ENCODE data around the gene TMCO4. TPM values are rescaled to one million over a fixed set of nuclear protein-coding genes. Genes with fewer than 3 reads are reported as not detected.

The TMCO4 gene
- total and polyA plus RNA-seq, 2 of the 4 experiments (the other 2 are of a cell fraction) = 7.3 to 8.6 TPM

DNA sequence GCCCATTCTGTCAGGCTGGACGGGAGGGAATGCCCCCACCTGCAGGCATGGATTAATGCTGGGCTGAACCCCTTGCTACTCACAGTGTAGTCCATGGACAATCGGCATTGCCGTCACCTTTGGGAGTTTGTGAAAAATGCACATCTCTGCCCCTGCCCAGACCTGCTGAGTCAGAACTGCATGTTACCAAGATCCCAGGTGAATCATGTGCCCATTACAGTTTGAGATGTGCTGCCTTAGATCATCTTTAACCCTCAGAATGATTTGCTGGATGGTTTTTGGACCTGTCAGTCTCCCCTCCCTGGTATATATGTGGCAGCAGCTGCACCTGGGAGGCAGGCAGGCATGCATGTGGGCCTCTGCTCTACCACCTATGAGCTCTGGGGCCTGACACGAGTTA is 120.0 kb downstream of the TMCO4 start:
- Histone ChIP-seq H3K56ac (ENCODE audit: extremely low read depth, insufficient read depth, low read length) (no peak overlapping the region), H3K4ac (ENCODE audit: low read depth, low read length) (no peak overlapping the region), H4K91ac (ENCODE audit: insufficient read depth, low read depth, low read length) (no peak overlapping the region), H2BK120ac (ENCODE audit: low read depth, low read length) (no peak overlapping the region), H3K27ac (ENCODE audit: insufficient read depth, low read length) (no peak overlapping the region), H2BK20ac (ENCODE audit: low read depth, low read length) (no peak overlapping the region), H3K9me3 (ENCODE audit: control insufficient read depth, insufficient read depth, low read length) (no peaks in the 10 kb centered on the region), H2AK9ac (replicated peaks; ENCODE audit: low read depth, low read length, poor library complexity) (no peak overlapping the region), H3K9me1 (ENCODE audit: insufficient read depth, low read length) (no peaks in the 10 kb centered on the region; the same call in 1 of the 2 replicates), H3K4me2 (ENCODE audit: low read depth, low read length) (no peak overlapping the region), H3K14ac (replicated peaks; ENCODE audit: low read depth, low read length) (no peak overlapping the region), H2BK15ac (ENCODE audit: low read depth, low read length) (no peak overlapping the region), H4K8ac (ENCODE audit: low read depth in 2 of 2, low read length in 2 of 2) (no peak overlapping the region), H2BK5ac (ENCODE audit: low read depth, low read length, poor library complexity, severe bottlenecking) (no peak overlapping the region), H3K4me3 (ENCODE audit: insufficient read depth, low read depth, low read length) (no peak overlapping the region), H3K4me1 (ENCODE audit: control insufficient read depth, insufficient read depth, low read length) (no peaks in the 10 kb centered on the region), H3K9ac (ENCODE audit: low read depth, low read length) (no peak overlapping the region), H4K5ac (ENCODE audit: low read depth, low read length) (no peak overlapping the region), H3K79me1 (ENCODE audit: low read depth in 1 of 2, low read length in 2 of 2) (no peaks in the 10 kb centered on the region), H4K20me1 (ENCODE audit: insufficient read depth, low read length) (peaks cover 3% of the 10 kb centered on the region; the same call in 1 of the 2 replicates), H3K27me3 (ENCODE audit: control insufficient read depth, insufficient read depth, low read length) (no peaks in the 10 kb centered on the region), H2AK5ac (ENCODE audit: low read depth, low read length) (no peak overlapping the region), H2AFZ (replicated peaks; ENCODE audit: low read length, poor library complexity) (no peak overlapping the region), H3K18ac (ENCODE audit: low read depth, low read length) (no peak overlapping the region), H3K23ac (ENCODE audit: low read depth, low read length) (no peak overlapping the region), H3K36me3 (ENCODE audit: control insufficient read depth, insufficient read depth, low read length) (no peaks in the 10 kb centered on the region)
- DNase-seq (no peak), ATAC-seq (ENCODE audit: low read depth) (no peak)
- WGBS, 2 experiments (ENCODE audit: extremely low coverage in 2 of 2, insufficient read length in 1 of 2) = no CpG with 5 or more reads among the region's 4 CpGs
- ChIA-PET CTCF (no interaction called here), POLR2A (ENCODE audit: unreplicated experiment) (no interaction called here)
- dilution Hi-C loops (cut with HindIII; ENCODE audit: low sequenced_read_pairs, unreplicated experiment) (no loop called here), in situ Hi-C loops (cut with MboI; ENCODE audit: low sequenced_read_pairs) (no loop called here), intact Hi-C loops (cut with micrococcal nuclease) (no loop called here)
- BruUV-seq (replicated peaks) = no TSS peak
- TF ChIP-seq, protein P1, sequence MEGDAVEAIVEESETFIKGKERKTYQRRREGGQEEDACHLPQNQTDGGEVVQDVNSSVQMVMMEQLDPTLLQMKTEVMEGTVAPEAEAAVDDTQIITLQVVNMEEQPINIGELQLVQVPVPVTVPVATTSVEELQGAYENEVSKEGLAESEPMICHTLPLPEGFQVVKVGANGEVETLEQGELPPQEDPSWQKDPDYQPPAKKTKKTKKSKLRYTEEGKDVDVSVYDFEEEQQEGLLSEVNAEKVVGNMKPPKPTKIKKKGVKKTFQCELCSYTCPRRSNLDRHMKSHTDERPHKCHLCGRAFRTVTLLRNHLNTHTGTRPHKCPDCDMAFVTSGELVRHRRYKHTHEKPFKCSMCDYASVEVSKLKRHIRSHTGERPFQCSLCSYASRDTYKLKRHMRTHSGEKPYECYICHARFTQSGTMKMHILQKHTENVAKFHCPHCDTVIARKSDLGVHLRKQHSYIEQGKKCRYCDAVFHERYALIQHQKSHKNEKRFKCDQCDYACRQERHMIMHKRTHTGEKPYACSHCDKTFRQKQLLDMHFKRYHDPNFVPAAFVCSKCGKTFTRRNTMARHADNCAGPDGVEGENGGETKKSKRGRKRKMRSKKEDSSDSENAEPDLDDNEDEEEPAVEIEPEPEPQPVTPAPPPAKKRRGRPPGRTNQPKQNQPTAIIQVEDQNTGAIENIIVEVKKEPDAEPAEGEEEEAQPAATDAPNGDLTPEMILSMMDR (conservative IDR thresholded peaks at IDR 0.05; ENCODE audit: low read depth, low read length) = no peak
- TF ChIP-seq MAFK (IDR thresholded peaks at IDR 0.05; ENCODE audit: low read depth, low read length) (no peak), MAZ (IDR thresholded peaks at IDR 0.05; ENCODE audit: borderline replicate concordance, low read depth, low read length) (no peak)
- TF ChIP-seq, protein P2, sequence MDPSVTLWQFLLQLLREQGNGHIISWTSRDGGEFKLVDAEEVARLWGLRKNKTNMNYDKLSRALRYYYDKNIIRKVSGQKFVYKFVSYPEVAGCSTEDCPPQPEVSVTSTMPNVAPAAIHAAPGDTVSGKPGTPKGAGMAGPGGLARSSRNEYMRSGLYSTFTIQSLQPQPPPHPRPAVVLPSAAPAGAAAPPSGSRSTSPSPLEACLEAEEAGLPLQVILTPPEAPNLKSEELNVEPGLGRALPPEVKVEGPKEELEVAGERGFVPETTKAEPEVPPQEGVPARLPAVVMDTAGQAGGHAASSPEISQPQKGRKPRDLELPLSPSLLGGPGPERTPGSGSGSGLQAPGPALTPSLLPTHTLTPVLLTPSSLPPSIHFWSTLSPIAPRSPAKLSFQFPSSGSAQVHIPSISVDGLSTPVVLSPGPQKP (IDR thresholded peaks at IDR 0.05; ENCODE audit: borderline replicate concordance, low read depth, low read length) = no peak
